WTC11 (cell line): Measurements from ENCODE around the gene SNRNP70. TPM values are rescaled to one million over a fixed set of nuclear protein-coding genes. Genes with fewer than 3 reads are reported as not detected.

Experiments used
- ATAC-seq: fragments of 200-7000 bp; cut with Tn5 transposase; 2 replicates; pipeline ENCODE4 v1.10.0; 2021; ENCODE audit warnings: mild to moderate bottlenecking, moderate library complexity
- CTCF ChIA-PET: fragments of 300-600 bp; sonication (Branson Sonifier 250); formaldehyde crosslinking; loops from one replicate; lab custom pipeline; 2021; ENCODE audit warnings: antibody characterized with exemption; lab: Charles Lee
- POLR2A ChIA-PET: fragments of 350-600 bp; sonication (Branson Sonifier 250); formaldehyde crosslinking; loops from one replicate; lab custom pipeline; 2021; ENCODE audit warnings: antibody characterized with exemption; lab: Charles Lee
- DNase-seq: peaks from one replicate; pipeline ENCODE4 v3.0.0; 2021; ENCODE audit warnings: low spot score
- H3K27ac Mint-ChIP-seq: 2 replicates; pipeline ENCODE4 v1.8.0; 2021; ENCODE audit warnings: mixed read lengths
- H3K27me3 Mint-ChIP-seq: 2 replicates; pipeline ENCODE4 v1.8.0; 2021; ENCODE audit warnings: low read depth, mild to moderate bottlenecking, moderate library complexity, mixed read lengths
- H3K36me3 Mint-ChIP-seq: 2 replicates; pipeline ENCODE4 v1.8.0; 2021; ENCODE audit warnings: mixed read lengths
- H3K4me1 Mint-ChIP-seq: 2 replicates; pipeline ENCODE4 v1.8.0; 2022; ENCODE audit warnings: mixed read lengths
- H3K4me3 Mint-ChIP-seq: 2 replicates; pipeline ENCODE4 v1.8.0; 2021; ENCODE audit warnings: mild to moderate bottlenecking, moderate library complexity, mixed read lengths
- H3K9me3 Mint-ChIP-seq: 2 replicates; pipeline ENCODE4 v1.8.0; 2021; ENCODE audit warnings: mixed read lengths
- ATF3 ChIP-seq: sonication (generic); formaldehyde crosslinking; conservative IDR thresholded peaks from 2 replicates; pipeline ENCODE4 v1.8.1; 2022; ENCODE audit warnings: mild to moderate bottlenecking, missing genetic modification reagents
- CBFB ChIP-seq: sonication (generic); formaldehyde crosslinking; IDR thresholded peaks from 2 replicates; pipeline ENCODE4 v1.8.1; 2022; ENCODE audit warnings: mild to moderate bottlenecking, low read depth, missing genetic modification reagents
- FOXP1 ChIP-seq: sonication (generic); formaldehyde crosslinking; IDR thresholded peaks from 2 replicates; pipeline ENCODE4 v1.8.0; 2022; ENCODE audit warnings: missing genetic modification reagents, mild to moderate bottlenecking, moderate library complexity, borderline replicate concordance
- GABPB1 ChIP-seq: sonication (generic); formaldehyde crosslinking; IDR thresholded peaks from 2 replicates; pipeline ENCODE4 v1.8.1; 2023; ENCODE audit warnings: mild to moderate bottlenecking, missing genetic modification reagents
- GTF2I ChIP-seq: fragments of 250-450 bp; sonication (Bioruptor Pico); conservative IDR thresholded peaks from 2 replicates; pipeline ENCODE4 v1.4.0; 2021; ENCODE audit warnings: mild to moderate bottlenecking
- HMGXB4 ChIP-seq: sonication (generic); formaldehyde crosslinking; IDR thresholded peaks from 2 replicates; pipeline ENCODE4 v1.8.1; 2023; ENCODE audit warnings: mild to moderate bottlenecking, moderate library complexity, missing genetic modification reagents
- KAT7 ChIP-seq: sonication (generic); formaldehyde crosslinking; IDR thresholded peaks from 2 replicates; pipeline ENCODE4 v1.8.1; 2023; ENCODE audit warnings: missing genetic modification reagents, mild to moderate bottlenecking, borderline replicate concordance
- MLX ChIP-seq: sonication (generic); formaldehyde crosslinking; IDR thresholded peaks from 2 replicates; pipeline ENCODE4 v1.8.1; 2023; ENCODE audit warnings: mild to moderate bottlenecking, missing genetic modification reagents, moderate library complexity
- MYBL2 ChIP-seq: sonication (generic); formaldehyde crosslinking; IDR thresholded peaks from 2 replicates; pipeline ENCODE4 v1.8.1; 2023; ENCODE audit warnings: mild to moderate bottlenecking, moderate library complexity, missing genetic modification reagents
- PRDM15 ChIP-seq: sonication (generic); formaldehyde crosslinking; IDR thresholded peaks from 2 replicates; pipeline ENCODE4 v1.8.0; 2022; ENCODE audit warnings: missing genetic modification reagents
- TCF7 ChIP-seq: sonication (generic); formaldehyde crosslinking; IDR thresholded peaks from 2 replicates; pipeline ENCODE4 v1.8.0; 2022; ENCODE audit warnings: mild to moderate bottlenecking, low read depth, missing genetic modification reagents, moderate library complexity
- USF1 ChIP-seq: sonication (generic); formaldehyde crosslinking; IDR thresholded peaks from 2 replicates; pipeline ENCODE4 v1.8.0; 2022; ENCODE audit warnings: mild to moderate bottlenecking, missing genetic modification reagents
- ZBTB43 ChIP-seq: sonication (generic); formaldehyde crosslinking; IDR thresholded peaks from 2 replicates; pipeline ENCODE4 v1.8.1; 2023; ENCODE audit warnings: mild to moderate bottlenecking, missing genetic modification reagents
- ZNF317 ChIP-seq: sonication (generic); formaldehyde crosslinking; IDR thresholded peaks from 2 replicates; pipeline ENCODE4 v1.8.1; 2023; ENCODE audit warnings: low read depth, mild to moderate bottlenecking, moderate library complexity, missing genetic modification reagents, borderline replicate concordance
- total RNA-seq: library from RNA; stranded (reverse); gene quantifications from 3 replicates; pipeline ENCODE4 v1.2.3, GENCODE V29; 2021

Gene SNRNP70
- total RNA-seq, 1 experiment from 2014 or later = 266 TPM

- TF ChIP-seq HMGXB4 (CRISPR knock-in tag) (0 out of 2 replicates have a peak, but pooled peaks have one; percentile 47), ATF3 (CRISPR knock-in tag) (no peak)
Measured at GRCh38 chr19:49119411-49120324, 34.4 kb downstream of the SNRNP70 start, which contains the start of gene PPFIA3 (continued).

- Mint-ChIP-seq H3K4me3 (peak overlapping the region; percentile 58), H3K36me3 (no peaks in the 10 kb centered on the region), H3K4me1 (peaks cover 14% of the 10 kb centered on the region), H3K9me3 (no peaks in the 10 kb centered on the region), H3K27ac (no peak overlapping the region), H3K27me3 (peaks cover 70% of the 10 kb centered on the region)
- TF ChIP-seq KAT7 (no peak), FOXP1 (CRISPR knock-in tag) (0 out of 2 replicates have a peak, but pooled peaks have one; percentile 3), MYBL2 (CRISPR knock-in tag) (no peak), GTF2I (CRISPR knock-in tag) (no peak), USF1 (CRISPR knock-in tag) (peak; percentile 5; the same call in 1 of the 2 replicates), TCF7 (peak; percentile 4; the same call in 1 of the 2 replicates), ZNF317 (no peak), CBFB (CRISPR knock-in tag) (no peak), PRDM15 (peak; percentile 20; the same call in 1 of the 2 replicates), GABPB1 (CRISPR knock-in tag) (no peak), ZBTB43 (CRISPR knock-in tag) (no peak), MLX (CRISPR knock-in tag) (no peak)
- POLR2A ChIA-PET = interaction anchor here (1.0 to 1.2 kb wide), 3 partner anchors 14 to 29 kb away, joined by 3 to 4 read pairs (median 3); no protein-coding TSS in a partner anchor
- DNase-seq (no peak), ATAC-seq (no peak)
- CTCF ChIA-PET = interaction anchor here (0.5 to 2.7 kb wide), 17 partner anchors 14 to 1422 kb away, joined by 3 to 18 read pairs (median 4); partner anchors contain the start of gene RUVBL2
Measured at GRCh38 chr19:49120325-49120683, 35.1 kb downstream of the SNRNP70 start.
